Measurements from ENCODE around the gene ADAMTS16.

ADAMTS16 gene

DNA sequence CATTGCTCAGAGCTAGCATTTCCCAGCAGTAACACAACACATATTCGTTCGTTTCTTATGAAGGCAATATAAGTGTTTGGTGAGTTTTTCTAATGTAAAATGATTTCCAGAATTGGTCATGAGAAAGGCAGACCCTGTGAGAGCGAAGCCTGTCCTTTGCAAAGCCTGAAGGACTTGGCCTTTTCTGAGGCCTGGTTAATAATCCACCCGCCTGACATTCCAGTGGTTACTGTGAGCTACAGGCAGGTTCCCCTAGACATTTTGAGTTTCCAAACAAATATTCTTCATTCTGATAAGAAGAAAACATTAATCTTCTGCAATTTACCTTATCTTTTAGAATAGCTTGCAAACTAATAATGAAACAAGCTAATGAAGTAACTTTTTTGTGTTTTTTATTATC is 38.0 kb downstream of the ADAMTS16 start:
- no peak for ATAC-seq
- TF ChIP-seq TCF4 (CRISPR knock-in tag; IDR thresholded peaks at IDR 0.05; ENCODE audit: borderline replicate concordance) (no peak), RARB (CRISPR knock-in tag; IDR thresholded peaks at IDR 0.05) (no peak), TOX (CRISPR knock-in tag; IDR thresholded peaks at IDR 0.05; ENCODE audit: borderline replicate concordance) (no peak), PPARA (CRISPR knock-in tag; IDR thresholded peaks at IDR 0.05; ENCODE audit: borderline replicate concordance) (no peak), SNAI2 (CRISPR knock-in tag; IDR thresholded peaks at IDR 0.05) (no peak), POU6F1 (CRISPR knock-in tag; IDR thresholded peaks at IDR 0.05; ENCODE audit: borderline replicate concordance, low read depth) (no peak)

DNA sequence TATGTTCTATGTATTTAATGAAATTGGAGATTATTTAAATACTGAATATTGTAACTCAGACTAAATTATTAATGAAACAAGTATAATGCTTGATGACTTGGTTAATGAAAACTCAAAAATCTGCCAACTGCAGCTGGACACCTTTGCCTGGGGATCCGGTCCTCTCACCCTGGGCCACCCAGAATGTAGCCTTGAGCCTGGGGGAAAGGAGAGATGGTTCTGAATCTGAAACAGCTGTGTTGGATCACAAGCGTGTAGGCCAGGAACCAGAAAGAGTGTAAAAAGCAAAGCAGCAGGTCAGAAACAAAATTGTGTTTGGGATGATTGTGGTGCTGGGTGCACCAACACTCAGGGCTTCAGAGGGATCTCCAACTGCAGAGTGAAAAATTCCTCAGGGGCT is 38.5 kb downstream of the ADAMTS16 start:
- TF ChIP-seq ZFP3 (CRISPR knock-in tag; IDR thresholded peaks at IDR 0.05) (no peak), BACH2 (CRISPR knock-in tag; IDR thresholded peaks at IDR 0.05; ENCODE audit: borderline replicate concordance) (no peak), ZNF565 (CRISPR knock-in tag; conservative IDR thresholded peaks at IDR 0.05; ENCODE audit: low read depth) (no peak), ZC3H10 (CRISPR knock-in tag; IDR thresholded peaks at IDR 0.05) (no peak), CREB5 (CRISPR knock-in tag; IDR thresholded peaks at IDR 0.05; ENCODE audit: low read depth) (no peak), ZFP30 (CRISPR knock-in tag; IDR thresholded peaks at IDR 0.05) (no peak), POU6F1 (CRISPR knock-in tag; IDR thresholded peaks at IDR 0.05; ENCODE audit: borderline replicate concordance, low read depth) (no peak), CSRNP3 (CRISPR knock-in tag; IDR thresholded peaks at IDR 0.05) (no peak), ZNF70 (CRISPR knock-in tag; IDR thresholded peaks at IDR 0.05) (no peak), ISL1 (CRISPR knock-in tag; IDR thresholded peaks at IDR 0.05) (no peak)
- ATAC-seq = no peak

DNA sequence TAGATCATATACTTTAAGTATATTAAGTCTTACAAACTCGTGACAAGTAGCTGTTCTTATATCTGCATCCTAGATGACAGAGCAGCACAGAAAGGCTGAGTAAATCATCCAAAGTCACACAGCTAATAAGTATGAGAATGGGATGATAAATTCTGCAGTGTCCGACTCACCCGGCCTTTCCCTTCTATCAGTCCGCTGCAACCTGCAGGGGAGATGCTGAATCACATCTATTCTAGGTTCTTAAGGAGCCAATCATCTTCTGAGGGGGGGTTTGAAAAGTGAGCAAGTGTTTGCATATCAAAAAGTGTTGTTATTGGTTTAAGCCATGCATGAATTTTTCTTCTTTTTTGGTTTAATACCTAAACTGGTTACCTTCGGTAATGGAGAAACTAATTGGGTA is 38.9 kb downstream of the ADAMTS16 start:
- TF ChIP-seq, protein P1, sequence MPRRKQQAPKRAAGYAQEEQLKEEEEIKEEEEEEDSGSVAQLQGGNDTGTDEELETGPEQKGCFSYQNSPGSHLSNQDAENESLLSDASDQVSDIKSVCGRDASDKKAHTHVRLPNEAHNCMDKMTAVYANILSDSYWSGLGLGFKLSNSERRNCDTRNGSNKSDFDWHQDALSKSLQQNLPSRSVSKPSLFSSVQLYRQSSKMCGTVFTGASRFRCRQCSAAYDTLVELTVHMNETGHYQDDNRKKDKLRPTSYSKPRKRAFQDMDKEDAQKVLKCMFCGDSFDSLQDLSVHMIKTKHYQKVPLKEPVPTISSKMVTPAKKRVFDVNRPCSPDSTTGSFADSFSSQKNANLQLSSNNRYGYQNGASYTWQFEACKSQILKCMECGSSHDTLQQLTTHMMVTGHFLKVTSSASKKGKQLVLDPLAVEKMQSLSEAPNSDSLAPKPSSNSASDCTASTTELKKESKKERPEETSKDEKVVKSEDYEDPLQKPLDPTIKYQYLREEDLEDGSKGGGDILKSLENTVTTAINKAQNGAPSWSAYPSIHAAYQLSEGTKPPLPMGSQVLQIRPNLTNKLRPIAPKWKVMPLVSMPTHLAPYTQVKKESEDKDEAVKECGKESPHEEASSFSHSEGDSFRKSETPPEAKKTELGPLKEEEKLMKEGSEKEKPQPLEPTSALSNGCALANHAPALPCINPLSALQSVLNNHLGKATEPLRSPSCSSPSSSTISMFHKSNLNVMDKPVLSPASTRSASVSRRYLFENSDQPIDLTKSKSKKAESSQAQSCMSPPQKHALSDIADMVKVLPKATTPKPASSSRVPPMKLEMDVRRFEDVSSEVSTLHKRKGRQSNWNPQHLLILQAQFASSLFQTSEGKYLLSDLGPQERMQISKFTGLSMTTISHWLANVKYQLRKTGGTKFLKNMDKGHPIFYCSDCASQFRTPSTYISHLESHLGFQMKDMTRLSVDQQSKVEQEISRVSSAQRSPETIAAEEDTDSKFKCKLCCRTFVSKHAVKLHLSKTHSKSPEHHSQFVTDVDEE (CRISPR knock-in tag; IDR thresholded peaks at IDR 0.05) = no peak
- no peak for TF ChIP-seq SNAI2 (CRISPR knock-in tag; IDR thresholded peaks at IDR 0.05)
- TF ChIP-seq ZNF8 (CRISPR knock-in tag; IDR thresholded peaks at IDR 0.05) = no peak
- TF ChIP-seq ZNF70 (CRISPR knock-in tag; IDR thresholded peaks at IDR 0.05) = no peak
- TF ChIP-seq ZC3H10 (CRISPR knock-in tag; IDR thresholded peaks at IDR 0.05) = no peak
- no peak for TF ChIP-seq ZFP3 (CRISPR knock-in tag; IDR thresholded peaks at IDR 0.05)
- TF ChIP-seq, protein P2, sequence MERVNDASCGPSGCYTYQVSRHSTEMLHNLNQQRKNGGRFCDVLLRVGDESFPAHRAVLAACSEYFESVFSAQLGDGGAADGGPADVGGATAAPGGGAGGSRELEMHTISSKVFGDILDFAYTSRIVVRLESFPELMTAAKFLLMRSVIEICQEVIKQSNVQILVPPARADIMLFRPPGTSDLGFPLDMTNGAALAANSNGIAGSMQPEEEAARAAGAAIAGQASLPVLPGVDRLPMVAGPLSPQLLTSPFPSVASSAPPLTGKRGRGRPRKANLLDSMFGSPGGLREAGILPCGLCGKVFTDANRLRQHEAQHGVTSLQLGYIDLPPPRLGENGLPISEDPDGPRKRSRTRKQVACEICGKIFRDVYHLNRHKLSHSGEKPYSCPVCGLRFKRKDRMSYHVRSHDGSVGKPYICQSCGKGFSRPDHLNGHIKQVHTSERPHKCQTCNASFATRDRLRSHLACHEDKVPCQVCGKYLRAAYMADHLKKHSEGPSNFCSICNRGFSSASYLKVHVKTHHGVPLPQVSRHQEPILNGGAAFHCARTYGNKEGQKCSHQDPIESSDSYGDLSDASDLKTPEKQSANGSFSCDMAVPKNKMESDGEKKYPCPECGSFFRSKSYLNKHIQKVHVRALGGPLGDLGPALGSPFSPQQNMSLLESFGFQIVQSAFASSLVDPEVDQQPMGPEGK (CRISPR knock-in tag; IDR thresholded peaks at IDR 0.05; ENCODE audit: borderline replicate concordance) = no peak
- no peak for TF ChIP-seq GLIS3 (CRISPR knock-in tag; IDR thresholded peaks at IDR 0.05)
- no peak for TF ChIP-seq ZFP30 (CRISPR knock-in tag; IDR thresholded peaks at IDR 0.05)
- no peak for TF ChIP-seq CSDC2 (CRISPR knock-in tag; IDR thresholded peaks at IDR 0.05)
- TF ChIP-seq OSR1 (CRISPR knock-in tag; IDR thresholded peaks at IDR 0.05) = no peak
- no peak for TF ChIP-seq PPARA (CRISPR knock-in tag; IDR thresholded peaks at IDR 0.05; ENCODE audit: borderline replicate concordance)
- TF ChIP-seq TOX (CRISPR knock-in tag; IDR thresholded peaks at IDR 0.05; ENCODE audit: borderline replicate concordance) = no peak
- TF ChIP-seq ARNTL (CRISPR knock-in tag; IDR thresholded peaks at IDR 0.05; ENCODE audit: borderline replicate concordance, low read depth) = no peak
- no peak for TF ChIP-seq ZNF565 (CRISPR knock-in tag; conservative IDR thresholded peaks at IDR 0.05; ENCODE audit: low read depth)
- TF ChIP-seq ISL1 (CRISPR knock-in tag; IDR thresholded peaks at IDR 0.05) = no peak
- TF ChIP-seq POU6F1 (CRISPR knock-in tag; IDR thresholded peaks at IDR 0.05; ENCODE audit: borderline replicate concordance, low read depth) = no peak
- no peak for TF ChIP-seq TCF4 (CRISPR knock-in tag; IDR thresholded peaks at IDR 0.05; ENCODE audit: borderline replicate concordance)
- no peak for TF ChIP-seq ESRRG (CRISPR knock-in tag; IDR thresholded peaks at IDR 0.05)
- ATAC-seq = no peak

Measured in SK-N-SH treated with all-trans-retinoic acid at 6 μM for 48 hours (cell line).